HEK293 (cell line): ENCODE results near the gene PDE8B.

Experiments used
- CTCF ChIA-PET: fragments of 350-600 bp; formaldehyde crosslinking; extraction: SDS; loops from one replicate; lab custom pipeline; 2021; ENCODE audit warnings: antibody characterized with exemption; lab: Yijun Ruan, JAX
- POLR2A ChIA-PET: fragments of 300-600 bp; formaldehyde crosslinking; extraction: SDS; loops from one replicate; lab custom pipeline; 2020; ENCODE audit warnings: antibody characterized with exemption, inconsistent platforms; lab: Yijun Ruan, JAX
- H3K27ac ChIP-seq: fragments of 200-500 bp; sonication (Bioruptor generic); 2 replicates; pipeline ENCODE4 v1.5.1; 2014; ENCODE audit warnings: low read depth, low read length, control low read depth, inconsistent platforms; ENCODE audit errors: extremely low read depth
- H3K36me3 ChIP-seq, 2 experiments: fragments of 200-500 bp in 1 of 2; sonication (Bioruptor generic) in 1 of 2; 1 replicate in 1 of 2; 2 replicates in 1 of 2; pipeline ENCODE4 v1.5.1; 2014 to 2017; ENCODE audit warnings: inconsistent platforms in 2 of 2, low read length in 2 of 2; ENCODE audit not compliant: control insufficient read depth in 2 of 2, insufficient read depth in 1 of 2
- H3K4me1 ChIP-seq: fragments of 200-500 bp; sonication (Bioruptor generic); 2 replicates; pipeline ENCODE4 v1.5.1; 2014; ENCODE audit warnings: mild to moderate bottlenecking, low read length, inconsistent platforms; ENCODE audit not compliant: control insufficient read depth, insufficient read depth
- H3K4me3 ChIP-seq: 2 replicates; pipeline ENCODE4 v1.5.1; 2011; ENCODE audit warnings: low read depth, mild to moderate bottlenecking, control low read depth, low read length, moderate library complexity
- H3K9me3 ChIP-seq: fragments of 200-500 bp; sonication (Bioruptor generic); 2 replicates; pipeline ENCODE4 v1.5.1; 2014; ENCODE audit warnings: low read depth, low read length, inconsistent platforms; ENCODE audit not compliant: control insufficient read depth, insufficient read depth
- IKZF3 ChIP-seq: fragments of 450-650 bp; IDR thresholded peaks from 2 replicates; pipeline ENCODE4 v1.5.0; 2018; ENCODE audit warnings: missing biosample characterization, mild to moderate bottlenecking, missing genetic modification characterization, moderate library complexity
- KLF7 ChIP-seq: fragments of 450-650 bp; formaldehyde crosslinking; IDR thresholded peaks from 2 replicates; pipeline ENCODE4 v1.5.1; 2016; ENCODE audit warnings: missing biosample characterization, missing genetic modification characterization, borderline replicate concordance
- SP7 ChIP-seq: fragments of 450-650 bp; formaldehyde crosslinking; IDR thresholded peaks from 2 replicates; pipeline ENCODE4 v1.5.1; 2016; ENCODE audit warnings: missing biosample characterization, missing genetic modification characterization
- YY2 ChIP-seq: fragments of 450-650 bp; formaldehyde crosslinking; IDR thresholded peaks from 2 replicates; pipeline ENCODE4 v1.5.1; 2016; ENCODE audit warnings: missing biosample characterization, missing genetic modification characterization
- ZBTB10 ChIP-seq: fragments of 450-650 bp; formaldehyde crosslinking; IDR thresholded peaks from 2 replicates; pipeline ENCODE4 v1.5.1; 2016; ENCODE audit warnings: missing biosample characterization, missing genetic modification characterization
- ZBTB7A ChIP-seq: fragments of 450-650 bp; formaldehyde crosslinking; IDR thresholded peaks from 2 replicates; pipeline ENCODE4 v1.5.1; 2016; ENCODE audit warnings: low read depth, missing biosample characterization, missing genetic modification characterization
- ZEB2 ChIP-seq: fragments of 450-650 bp; formaldehyde crosslinking; IDR thresholded peaks from 2 replicates; pipeline ENCODE4 v1.5.1; 2016; ENCODE audit warnings: missing biosample characterization, missing genetic modification characterization
- ZFHX2 ChIP-seq: fragments of 450-650 bp; formaldehyde crosslinking; conservative IDR thresholded peaks from 2 replicates; pipeline ENCODE4 v1.5.1; 2016; ENCODE audit warnings: missing biosample characterization, missing genetic modification characterization
- ZNF155 ChIP-seq: fragments of 450-650 bp; formaldehyde crosslinking; IDR thresholded peaks from 2 replicates; pipeline ENCODE4 v1.5.1; 2016; ENCODE audit warnings: missing biosample characterization, missing genetic modification characterization
- ZNF169 ChIP-seq: fragments of 450-650 bp; formaldehyde crosslinking; IDR thresholded peaks from 2 replicates; pipeline ENCODE4 v1.5.1; 2016; ENCODE audit warnings: missing biosample characterization, missing genetic modification characterization
- ZNF223 ChIP-seq: fragments of 450-650 bp; formaldehyde crosslinking; IDR thresholded peaks from 2 replicates; pipeline ENCODE4 v1.5.1; 2016; ENCODE audit warnings: missing biosample characterization, missing genetic modification characterization
- ZNF324 ChIP-seq: fragments of 450-650 bp; formaldehyde crosslinking; IDR thresholded peaks from 2 replicates; pipeline ENCODE4 v1.5.1; 2016; ENCODE audit warnings: missing biosample characterization, missing genetic modification characterization
- ZNF404 ChIP-seq: fragments of 450-650 bp; formaldehyde crosslinking; IDR thresholded peaks from 2 replicates; pipeline ENCODE4 v1.5.1; 2017; ENCODE audit warnings: missing biosample characterization, missing genetic modification characterization
- ZNF48 ChIP-seq: fragments of 450-650 bp; formaldehyde crosslinking; IDR thresholded peaks from 2 replicates; pipeline ENCODE4 v1.5.1; 2016; ENCODE audit warnings: missing biosample characterization, missing genetic modification characterization
- ZNF518A ChIP-seq: fragments of 450-650 bp; formaldehyde crosslinking; conservative IDR thresholded peaks from 2 replicates; pipeline ENCODE4 v1.5.1; 2016; ENCODE audit warnings: low read depth, missing biosample characterization, missing genetic modification characterization
- ZNF626 ChIP-seq: fragments of 450-650 bp; sonication (Bioruptor Pico); formaldehyde crosslinking; IDR thresholded peaks from 2 replicates; pipeline ENCODE4 v1.5.1; 2018; ENCODE audit warnings: missing biosample characterization, missing genetic modification characterization, inconsistent platforms
- ZNF707 ChIP-seq: fragments of 450-650 bp; formaldehyde crosslinking; IDR thresholded peaks from 2 replicates; pipeline ENCODE4 v1.5.1; 2016; ENCODE audit warnings: missing biosample characterization, missing genetic modification characterization
- ZNF768 ChIP-seq: fragments of 450-650 bp; formaldehyde crosslinking; IDR thresholded peaks from 2 replicates; pipeline ENCODE4 v1.5.1; 2018; ENCODE audit warnings: missing biosample characterization, mild to moderate bottlenecking, missing genetic modification characterization
- ZNF791 ChIP-seq: fragments of 450-650 bp; formaldehyde crosslinking; IDR thresholded peaks from 2 replicates; pipeline ENCODE4 v1.5.1; 2016; ENCODE audit warnings: missing biosample characterization, missing genetic modification characterization
- ZNF792 ChIP-seq: fragments of 450-650 bp; formaldehyde crosslinking; IDR thresholded peaks from 2 replicates; pipeline ENCODE4 v1.5.1; 2016; ENCODE audit warnings: missing biosample characterization, missing genetic modification characterization
- TF ChIP-seq, protein P1 (sequence below): fragments of 450-650 bp; formaldehyde crosslinking; optimal IDR thresholded peaks from 2 replicates; pipeline ENCODE3; 2016; ENCODE audit warnings: missing biosample characterization, mild to moderate bottlenecking, missing genetic modification characterization
- TF ChIP-seq, protein P2 (sequence below): fragments of 450-650 bp; formaldehyde crosslinking; IDR thresholded peaks from 2 replicates; pipeline ENCODE4 v1.5.1; 2016; ENCODE audit warnings: missing biosample characterization, missing genetic modification characterization

Gene PDE8B

DNA sequence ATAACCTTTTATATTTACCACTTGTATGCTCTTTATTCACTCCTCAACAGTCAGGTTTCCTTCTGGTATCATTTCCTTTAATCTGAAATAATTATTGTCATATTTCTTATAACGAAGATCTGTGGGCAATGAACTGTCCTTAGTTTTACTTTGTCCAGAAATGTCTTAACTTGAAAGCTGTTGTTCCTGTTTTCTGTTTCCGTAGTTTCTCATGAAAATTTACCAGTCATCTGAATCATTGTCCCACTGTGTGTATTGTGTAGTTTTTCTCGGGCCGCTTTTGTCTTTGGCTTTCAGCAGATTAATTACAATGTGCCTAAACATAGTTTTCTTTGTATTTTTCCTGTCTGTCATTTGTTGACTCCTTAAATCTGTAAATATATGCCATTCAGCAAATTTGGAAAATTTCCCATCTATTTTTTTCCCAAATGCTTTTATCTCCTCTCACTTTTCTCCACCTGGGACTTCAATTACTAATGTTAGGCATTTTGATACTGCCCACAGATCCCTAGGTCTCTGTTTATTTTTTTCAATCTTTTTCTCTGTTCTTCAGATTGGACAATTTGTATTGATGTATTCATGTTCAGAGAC is 74.9 kb downstream of the PDE8B start (continued):
- TF ChIP-seq ZNF324 (tag by site-specific recombination) (no peak), IKZF3 (tag by site-specific recombination) (no peak), ZNF791 (no peak)

- CTCF ChIA-PET, result interaction anchor here (0.6 kb wide), 1 partner anchor 164 kb away, joined by 3 read pairs; no protein-coding TSS in a partner anchor
- TF ChIP-seq ZNF626 (tag by site-specific recombination), result no peak
- TF ChIP-seq ZBTB10 (tag by site-specific recombination), result no peak
- TF ChIP-seq ZBTB7A (tag by site-specific recombination), result no peak
- no peak for TF ChIP-seq ZNF324 (tag by site-specific recombination)
- TF ChIP-seq ZNF223 (tag by site-specific recombination), result no peak
- no peak for TF ChIP-seq ZNF518A
- no peak for TF ChIP-seq YY2 (tag by site-specific recombination)
- H3K36me3 ChIP-seq, result no peaks in the 10 kb centered on the region
- no peak overlapping the region for H3K27ac ChIP-seq
- H3K4me3 ChIP-seq, result no peak overlapping the region
- POLR2A ChIA-PET, result no interaction called here
- H3K4me1 ChIP-seq, result no peaks in the 10 kb centered on the region
- no peaks in the 10 kb centered on the region for H3K9me3 ChIP-seq
Observed at GRCh38 chr5:77292026-77292757, 81.7 kb downstream of the PDE8B start.

GRCh38 chr5:77294185-77294584 is 83.7 kb downstream of the PDE8B start:
- Histone ChIP-seq H3K4me1 (no peaks in the 10 kb centered on the region), H3K9me3 (no peaks in the 10 kb centered on the region), H3K4me3 (no peak overlapping the region), H3K27ac (no peak overlapping the region), H3K36me3 (no peaks in the 10 kb centered on the region)
- POLR2A ChIA-PET, result no interaction called here
- no peak for TF ChIP-seq ZNF169 (tag by site-specific recombination)
- no peak for TF ChIP-seq ZNF768 (tag by site-specific recombination)
- no peak for TF ChIP-seq ZNF707 (tag by site-specific recombination)
- TF ChIP-seq, protein P1, sequence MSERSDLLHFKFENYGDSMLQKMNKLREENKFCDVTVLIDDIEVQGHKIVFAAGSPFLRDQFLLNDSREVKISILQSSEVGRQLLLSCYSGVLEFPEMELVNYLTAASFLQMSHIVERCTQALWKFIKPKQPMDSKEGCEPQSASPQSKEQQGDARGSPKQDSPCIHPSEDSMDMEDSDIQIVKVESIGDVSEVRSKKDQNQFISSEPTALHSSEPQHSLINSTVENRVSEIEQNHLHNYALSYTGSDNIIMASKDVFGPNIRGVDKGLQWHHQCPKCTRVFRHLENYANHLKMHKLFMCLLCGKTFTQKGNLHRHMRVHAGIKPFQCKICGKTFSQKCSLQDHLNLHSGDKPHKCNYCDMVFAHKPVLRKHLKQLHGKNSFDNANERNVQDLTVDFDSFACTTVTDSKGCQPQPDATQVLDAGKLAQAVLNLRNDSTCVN (tag by site-specific recombination), result no peak
- no peak for TF ChIP-seq ZNF155 (tag by site-specific recombination)
- no peak for TF ChIP-seq SP7 (tag by site-specific recombination)
- no peak for TF ChIP-seq ZNF792 (tag by site-specific recombination)
- no peak for TF ChIP-seq ZNF48
- no peak for TF ChIP-seq ZNF404 (tag by site-specific recombination)
- TF ChIP-seq ZFHX2 (tag by site-specific recombination), result no peak
- TF ChIP-seq, protein P2, sequence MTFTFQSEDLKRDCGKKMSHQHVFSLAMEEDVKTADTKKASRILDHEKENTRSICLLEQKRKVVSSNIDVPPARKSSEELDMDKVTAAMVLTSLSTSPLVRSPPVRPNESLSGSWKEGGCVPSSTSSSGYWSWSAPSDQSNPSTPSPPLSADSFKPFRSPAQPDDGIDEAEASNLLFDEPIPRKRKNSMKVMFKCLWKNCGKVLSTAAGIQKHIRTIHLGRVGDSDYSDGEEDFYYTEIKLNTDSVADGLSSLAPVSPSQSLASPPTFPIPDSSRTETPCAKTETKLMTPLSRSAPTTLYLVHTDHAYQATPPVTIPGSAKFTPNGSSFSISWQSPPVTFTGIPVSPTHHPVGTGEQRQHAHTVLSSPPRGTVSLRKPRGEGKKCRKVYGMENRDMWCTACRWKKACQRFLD (tag by site-specific recombination), result no peak
- no peak for TF ChIP-seq ZEB2 (tag by site-specific recombination)
- no peak for TF ChIP-seq KLF7 (tag by site-specific recombination)
- CTCF ChIA-PET, result interaction anchor here (0.6 kb wide), 1 partner anchor 266 kb away, joined by 3 read pairs; no protein-coding TSS in a partner anchor
